Astrocyte (in vitro differentiated cells and primary cell): ENCODE measurements around the gene SUSD6. TPM values are rescaled to one million over a fixed set of nuclear protein-coding genes. Genes with fewer than 3 reads are reported as not detected.
A peak's percentile ranks its signal among the peaks of the same experiment; 100 is the strongest.

Experiments used
- DNase-seq: peaks from one replicate; pipeline ENCODE4 v3.0.0-alpha.2; 2010; ENCODE audit warnings: low read depth
- FAIRE-seq: peaks from 2 replicates; lab custom pipeline; 2011; peaks lifted over from hg19 to GRCh38; lab: Jason Lieb, UNC
- H2AFZ ChIP-seq: 2 replicates; pipeline ENCODE4 v1.6.0; 2012; ENCODE audit warnings: low read depth, low read length, inconsistent platforms
- H3K27ac ChIP-seq: 2 replicates; pipeline ENCODE4 v1.5.1; 2011; ENCODE audit warnings: low read depth, low read length, inconsistent platforms
- H3K27me3 ChIP-seq: 2 replicates; pipeline ENCODE4 v1.6.0; 2011; ENCODE audit warnings: low read length, inconsistent platforms; ENCODE audit not compliant: insufficient read depth
- H3K36me3 ChIP-seq: 2 replicates; pipeline ENCODE4 v1.5.1; 2011; ENCODE audit warnings: low read length, inconsistent platforms; ENCODE audit not compliant: insufficient read depth
- H3K4me1 ChIP-seq: 2 replicates; pipeline ENCODE4 v1.5.1; 2011; ENCODE audit warnings: low read length, inconsistent platforms; ENCODE audit not compliant: insufficient read depth
- H3K4me2 ChIP-seq: 2 replicates; pipeline ENCODE4 v1.6.0; 2012; ENCODE audit warnings: low read length, inconsistent platforms
- H3K4me3 ChIP-seq: 2 replicates; pipeline ENCODE4 v1.5.1; 2011; ENCODE audit warnings: low read depth, mild to moderate bottlenecking, low read length, inconsistent platforms; ENCODE audit not compliant: insufficient read depth
- H3K79me2 ChIP-seq: 2 replicates; pipeline ENCODE4 v1.6.0; 2012; ENCODE audit warnings: mild to moderate bottlenecking, low read length, inconsistent platforms; ENCODE audit not compliant: insufficient read depth
- H3K9ac ChIP-seq: 2 replicates; pipeline ENCODE4 v1.6.0; 2012; ENCODE audit warnings: mild to moderate bottlenecking, low read length, inconsistent platforms
- H3K9me3 ChIP-seq: 2 replicates; pipeline ENCODE4 v1.5.1; 2012; ENCODE audit warnings: low read depth, mild to moderate bottlenecking, low read length, inconsistent platforms; ENCODE audit not compliant: insufficient read depth
- H4K20me1 ChIP-seq: 2 replicates; pipeline ENCODE4 v1.6.0; 2012; ENCODE audit warnings: low read length, inconsistent platforms; ENCODE audit not compliant: insufficient read depth
- H3K27ac Mint-ChIP-seq: one replicate; pipeline ENCODE4 v1.8.0; 2021; ENCODE audit warnings: mild to moderate bottlenecking, mixed read lengths; ENCODE audit not compliant: unreplicated experiment
- H3K27me3 Mint-ChIP-seq: one replicate; pipeline ENCODE4 v1.8.0; 2021; ENCODE audit warnings: low read depth, mixed read lengths; ENCODE audit not compliant: unreplicated experiment
- H3K36me3 Mint-ChIP-seq: one replicate; pipeline ENCODE4 v1.8.0; 2021; ENCODE audit warnings: low read depth, mixed read lengths; ENCODE audit not compliant: unreplicated experiment
- H3K4me1 Mint-ChIP-seq: one replicate; pipeline ENCODE4 v1.8.0; 2021; ENCODE audit warnings: low read depth, mixed read lengths; ENCODE audit not compliant: unreplicated experiment
- H3K4me3 Mint-ChIP-seq: one replicate; pipeline ENCODE4 v1.8.0; 2021; ENCODE audit warnings: mild to moderate bottlenecking, moderate library complexity, mixed read lengths; ENCODE audit not compliant: unreplicated experiment
- H3K9me3 Mint-ChIP-seq: one replicate; pipeline ENCODE4 v1.8.0; 2021; ENCODE audit warnings: mild to moderate bottlenecking, mixed read lengths; ENCODE audit not compliant: unreplicated experiment
- EZH2 ChIP-seq: IDR thresholded peaks from 2 replicates; pipeline ENCODE4 v1.6.1; 2012; ENCODE audit warnings: mild to moderate bottlenecking, low read length, inconsistent platforms; ENCODE audit not compliant: insufficient read depth
- total RNA-seq: library from RNA; stranded (reverse); gene quantifications from 2 replicates; pipeline ENCODE4 v1.2.1, GENCODE V29; 2021
- TF ChIP-seq, protein P1 (sequence below): IDR thresholded peaks from 2 replicates; pipeline ENCODE4 v1.5.1; 2011; ENCODE audit warnings: low read depth, mild to moderate bottlenecking, inconsistent platforms, low read length, moderate library complexity; ENCODE audit not compliant: insufficient read depth

The SUSD6 gene
- total RNA-seq, 1 donor from 2014 or later = 25.6 TPM

DNA sequence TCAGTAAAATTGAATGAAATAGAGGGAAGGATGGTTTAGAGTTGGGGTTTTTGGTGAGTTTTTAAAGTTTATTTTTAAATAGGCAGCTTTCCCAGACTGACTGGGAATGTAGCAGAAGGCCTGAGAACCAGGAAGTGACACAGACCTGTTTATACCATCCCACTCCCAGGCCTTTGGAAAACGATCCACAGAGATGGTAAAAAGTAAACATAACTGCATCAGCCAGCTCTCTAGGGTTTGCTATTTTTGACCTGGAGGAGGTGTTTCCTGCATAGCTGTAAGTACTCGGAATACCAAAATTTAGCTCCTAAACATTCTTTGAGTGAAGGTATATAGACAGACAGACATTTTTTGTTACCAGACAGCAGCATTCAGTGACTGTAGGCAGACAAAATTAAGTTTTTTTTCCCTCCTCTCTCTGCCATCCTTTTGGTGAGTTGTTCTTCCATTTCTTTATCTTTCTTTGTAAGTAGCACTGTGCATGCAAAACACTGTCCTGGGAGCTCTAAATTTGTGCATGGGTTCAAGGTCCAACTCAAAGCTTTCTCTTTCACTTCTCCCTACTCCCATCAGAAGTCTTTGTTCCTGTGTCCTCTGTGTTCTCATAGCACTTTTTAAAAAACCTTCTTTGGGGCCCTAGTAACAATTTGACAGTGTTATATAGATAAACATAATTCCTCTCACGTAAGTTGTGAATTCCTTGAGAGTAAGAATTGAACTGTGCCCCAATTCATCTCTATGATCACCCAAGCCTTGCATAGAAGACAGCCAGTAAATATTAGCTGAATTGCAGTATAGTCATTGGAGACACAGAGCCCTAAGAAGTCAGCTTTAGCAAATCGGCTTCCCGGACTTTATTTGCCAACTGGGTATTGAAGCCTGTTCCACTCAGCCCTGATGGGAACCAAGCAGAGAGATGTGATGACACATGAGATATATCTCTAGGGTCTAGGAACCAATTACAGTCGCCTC lies 37.4 kb downstream of the SUSD6 start:
- H3K27ac Mint-ChIP-seq = peak overlapping the region; percentile 37
- DNase-seq = peak; percentile 75
- peaks cover 70% of the 10 kb centered on the region for H3K4me1 Mint-ChIP-seq
- no peaks in the 10 kb centered on the region for H3K9me3 ChIP-seq
- H3K4me1 ChIP-seq = peaks cover 48% of the 10 kb centered on the region
- H3K4me3 ChIP-seq = peak overlapping the region; percentile 27
- H3K27ac ChIP-seq = peak overlapping the region; percentile 67
- peak overlapping the region; percentile 75 for H3K4me2 ChIP-seq
- peaks cover 48% of the 10 kb centered on the region for H4K20me1 ChIP-seq
- TF ChIP-seq EZH2 = no peak
- TF ChIP-seq, protein P1, sequence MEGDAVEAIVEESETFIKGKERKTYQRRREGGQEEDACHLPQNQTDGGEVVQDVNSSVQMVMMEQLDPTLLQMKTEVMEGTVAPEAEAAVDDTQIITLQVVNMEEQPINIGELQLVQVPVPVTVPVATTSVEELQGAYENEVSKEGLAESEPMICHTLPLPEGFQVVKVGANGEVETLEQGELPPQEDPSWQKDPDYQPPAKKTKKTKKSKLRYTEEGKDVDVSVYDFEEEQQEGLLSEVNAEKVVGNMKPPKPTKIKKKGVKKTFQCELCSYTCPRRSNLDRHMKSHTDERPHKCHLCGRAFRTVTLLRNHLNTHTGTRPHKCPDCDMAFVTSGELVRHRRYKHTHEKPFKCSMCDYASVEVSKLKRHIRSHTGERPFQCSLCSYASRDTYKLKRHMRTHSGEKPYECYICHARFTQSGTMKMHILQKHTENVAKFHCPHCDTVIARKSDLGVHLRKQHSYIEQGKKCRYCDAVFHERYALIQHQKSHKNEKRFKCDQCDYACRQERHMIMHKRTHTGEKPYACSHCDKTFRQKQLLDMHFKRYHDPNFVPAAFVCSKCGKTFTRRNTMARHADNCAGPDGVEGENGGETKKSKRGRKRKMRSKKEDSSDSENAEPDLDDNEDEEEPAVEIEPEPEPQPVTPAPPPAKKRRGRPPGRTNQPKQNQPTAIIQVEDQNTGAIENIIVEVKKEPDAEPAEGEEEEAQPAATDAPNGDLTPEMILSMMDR = no peak
- H3K36me3 Mint-ChIP-seq = peaks cover 7% of the 10 kb centered on the region
- H3K36me3 ChIP-seq = no peaks in the 10 kb centered on the region
- peaks cover 78% of the 10 kb centered on the region for H3K79me2 ChIP-seq
- no peak for FAIRE-seq
- no peaks in the 10 kb centered on the region for H3K9me3 Mint-ChIP-seq
- no peak overlapping the region for H2AFZ ChIP-seq
- H3K4me3 Mint-ChIP-seq = peak overlapping the region; percentile 40
- peak overlapping the region; percentile 46 for H3K9ac ChIP-seq
- H3K27me3 ChIP-seq = no peaks in the 10 kb centered on the region
- no peaks in the 10 kb centered on the region for H3K27me3 Mint-ChIP-seq

DNA sequence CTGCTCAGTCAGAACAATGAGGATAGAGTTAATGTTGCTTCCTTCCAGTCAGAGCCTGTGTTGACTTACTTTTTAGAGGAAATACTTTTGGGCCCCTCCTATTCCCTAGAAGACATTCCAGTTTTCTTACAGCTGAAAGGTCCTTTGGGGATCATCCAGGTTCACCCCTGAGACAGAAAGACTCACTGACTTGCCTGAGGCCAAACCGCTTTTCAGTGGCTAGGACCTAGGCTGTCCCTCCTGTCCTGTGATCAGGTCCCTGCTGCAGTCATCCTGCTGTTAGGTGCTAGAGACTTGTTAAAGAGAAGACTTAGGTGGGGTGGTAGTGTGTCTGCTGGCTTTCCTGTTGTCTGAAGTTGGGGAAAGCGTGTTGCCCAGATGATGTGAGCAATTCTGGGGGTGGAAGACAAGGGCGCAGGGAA lies 39.6 kb downstream of the SUSD6 start:
- H3K4me3 Mint-ChIP-seq = peak overlapping the region; percentile 42
- H3K4me1 Mint-ChIP-seq = peaks cover 68% of the 10 kb centered on the region

More for the DNA sequence above, 39.6 kb downstream of the SUSD6 start:
- H3K27ac ChIP-seq = no peak overlapping the region
- H3K4me3 ChIP-seq = no peak overlapping the region
- no peak for DNase-seq
- TF ChIP-seq EZH2 = no peak
- TF ChIP-seq, protein P1 = no peak
- H3K79me2 ChIP-seq = peaks cover 78% of the 10 kb centered on the region
- H3K27me3 ChIP-seq = no peaks in the 10 kb centered on the region
- H3K36me3 ChIP-seq = no peaks in the 10 kb centered on the region
- peak overlapping the region; percentile 13 for H3K27ac Mint-ChIP-seq
- H3K9me3 Mint-ChIP-seq = no peaks in the 10 kb centered on the region
- peaks cover 6% of the 10 kb centered on the region for H3K36me3 Mint-ChIP-seq
- H3K4me2 ChIP-seq = peak overlapping the region; percentile 42
- FAIRE-seq = no peak
- H2AFZ ChIP-seq = no peak overlapping the region
- no peak overlapping the region for H3K9ac ChIP-seq
- H3K27me3 Mint-ChIP-seq = no peaks in the 10 kb centered on the region
- no peaks in the 10 kb centered on the region for H3K9me3 ChIP-seq
- H3K4me1 ChIP-seq = peaks cover 48% of the 10 kb centered on the region
- peaks cover 64% of the 10 kb centered on the region for H4K20me1 ChIP-seq
